MM.1S (cell line): ENCODE measurements around the gene DIS3L2.
A peak's percentile ranks its signal among the peaks of the same experiment; 100 is the strongest.

Experiments
- DNase-seq: peaks from one replicate; pipeline ENCODE4 v3.0.0-alpha.2; 2015
- H2AFZ ChIP-seq: fragments of 300-600 bp; sonication (generic); 2 replicates; pipeline ENCODE4 v1.6.0; 2016; ENCODE audit warnings: antibody characterized with exemption, low read length
- H3F3A ChIP-seq: fragments of 300-600 bp; sonication (generic); 2 replicates; pipeline ENCODE4 v1.6.1; 2016; ENCODE audit warnings: mild to moderate bottlenecking, antibody characterized with exemption, low read length, moderate library complexity, mixed read lengths; ENCODE audit not compliant: insufficient read depth
- H3K27ac ChIP-seq: fragments of 300-600 bp; sonication (generic); 2 replicates; pipeline ENCODE4 v1.5.1; 2016; ENCODE audit warnings: mild to moderate bottlenecking, low read length
- H3K27me3 ChIP-seq: fragments of 300-600 bp; sonication (generic); replicated peaks from 2 replicates; pipeline ENCODE4 v1.6.0; 2016; ENCODE audit warnings: low read length; ENCODE audit not compliant: insufficient read depth
- H3K36me3 ChIP-seq: fragments of 300-600 bp; sonication (generic); replicated peaks from 2 replicates; pipeline ENCODE4 v1.6.1; 2016; ENCODE audit warnings: mild to moderate bottlenecking, low read length, mixed read lengths; ENCODE audit not compliant: insufficient read depth
- H3K4me1 ChIP-seq: fragments of 300-600 bp; sonication (generic); 2 replicates; pipeline ENCODE4 v1.6.1; 2016; ENCODE audit warnings: low read length, mixed read lengths
- H3K4me2 ChIP-seq: fragments of 300-600 bp; sonication (generic); 2 replicates; pipeline ENCODE4 v1.6.0; 2016; ENCODE audit warnings: low read depth, low read length
- H3K4me3 ChIP-seq: fragments of 300-600 bp; sonication (generic); 2 replicates; pipeline ENCODE4 v1.5.1; 2016; ENCODE audit warnings: low read length, mixed read lengths
- H3K79me2 ChIP-seq: fragments of 300-600 bp; sonication (generic); 2 replicates; pipeline ENCODE4 v1.6.1; 2016; ENCODE audit warnings: mixed run types, low read length, mixed read lengths
- H3K9ac ChIP-seq: fragments of 300-600 bp; sonication (generic); 2 replicates; pipeline ENCODE4 v1.6.1; 2016; ENCODE audit warnings: low read length, mixed read lengths
- H3K9me2 ChIP-seq: fragments of 300-600 bp; sonication (generic); replicated peaks from 2 replicates; pipeline ENCODE4 v1.6.1; 2016; ENCODE audit warnings: mild to moderate bottlenecking, low read length, mixed read lengths; ENCODE audit not compliant: insufficient read depth
- H3K9me3 ChIP-seq: fragments of 300-600 bp; sonication (generic); replicated peaks from 2 replicates; pipeline ENCODE4 v1.6.1; 2016; ENCODE audit warnings: mild to moderate bottlenecking, low read length, mixed read lengths; ENCODE audit not compliant: insufficient read depth
- H4K20me1 ChIP-seq: fragments of 300-600 bp; sonication (generic); 2 replicates; pipeline ENCODE4 v1.6.1; 2016; ENCODE audit warnings: mild to moderate bottlenecking, low read length, moderate library complexity, mixed read lengths; ENCODE audit not compliant: insufficient read depth
- CTCF ChIP-seq: fragments of 300-600 bp; sonication (generic); IDR thresholded peaks from 2 replicates; pipeline ENCODE4 v1.5.1; 2016; ENCODE audit warnings: antibody characterized with exemption, low read length, mixed read lengths
- EZH2 ChIP-seq: fragments of 300-600 bp; sonication (generic); optimal IDR thresholded peaks from 2 replicates; pipeline ENCODE3; 2017; ENCODE audit warnings: low read depth, mild to moderate bottlenecking, antibody characterized with exemption, low read length, mixed read lengths
- EZH2phosphoT487 ChIP-seq: fragments of 300-600 bp; sonication (generic); IDR thresholded peaks from 2 replicates; pipeline ENCODE4 v1.6.1; 2018; ENCODE audit warnings: antibody characterized with exemption, low read length

The DIS3L2 gene

GRCh38 chr2:232275670-232276069, 314.2 kb downstream of the DIS3L2 start:
- Histone ChIP-seq H3K4me1 (peaks cover 44% of the 10 kb centered on the region), H3K27me3 (no peaks in the 10 kb centered on the region), H2AFZ (no peak overlapping the region), H3K9me3 (no peaks in the 10 kb centered on the region), H3K9me2 (no peaks in the 10 kb centered on the region), H3F3A (peaks cover 31% of the 10 kb centered on the region), H3K27ac (peak overlapping the region; percentile 96), H3K9ac (peak overlapping the region; percentile 61), H4K20me1 (no peaks in the 10 kb centered on the region), H3K36me3 (no peaks in the 10 kb centered on the region), H3K4me2 (peak overlapping the region; percentile 71), H3K79me2 (peaks cover 8% of the 10 kb centered on the region; the same call in 1 of the 2 replicates), H3K4me3 (no peak overlapping the region)
- TF ChIP-seq CTCF (no peak), EZH2phosphoT487 (no peak), EZH2 (no peak)
- peak; percentile 89 for DNase-seq

DNA sequence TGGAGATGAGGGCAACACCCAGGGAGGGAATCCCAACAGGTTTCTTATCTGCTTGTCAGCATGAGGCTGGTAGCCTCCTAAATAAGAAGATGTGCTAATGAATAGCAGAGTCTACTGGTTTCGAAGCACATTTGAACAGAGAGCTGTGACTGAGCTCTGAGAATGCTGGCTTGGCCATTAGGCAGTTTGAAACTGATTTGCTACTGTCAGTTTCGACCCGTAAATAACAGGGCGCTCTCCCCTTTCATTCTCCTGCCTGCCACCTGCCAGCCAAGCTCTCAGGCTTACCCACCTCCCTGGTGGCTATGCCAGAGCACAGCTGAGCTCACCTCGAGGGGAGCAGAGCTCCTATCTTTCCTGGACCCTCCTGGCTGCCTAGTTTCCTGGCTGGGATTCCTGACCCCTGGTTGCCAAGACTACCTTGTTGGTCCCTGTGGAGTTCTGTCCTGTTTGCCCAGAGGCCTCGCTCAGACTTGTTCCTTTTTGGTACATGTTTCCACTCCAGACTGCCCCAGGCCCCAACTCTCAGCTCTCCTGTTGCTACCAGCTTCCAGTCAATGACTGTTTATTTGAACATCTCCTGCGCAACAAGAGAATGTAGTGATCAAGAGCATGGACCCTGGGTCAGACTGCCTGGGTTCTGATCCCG, 314.7 kb downstream of the DIS3L2 start:
- H3K79me2 ChIP-seq: peaks cover 8% of the 10 kb centered on the region; the same call in 1 of the 2 replicates

DNA sequence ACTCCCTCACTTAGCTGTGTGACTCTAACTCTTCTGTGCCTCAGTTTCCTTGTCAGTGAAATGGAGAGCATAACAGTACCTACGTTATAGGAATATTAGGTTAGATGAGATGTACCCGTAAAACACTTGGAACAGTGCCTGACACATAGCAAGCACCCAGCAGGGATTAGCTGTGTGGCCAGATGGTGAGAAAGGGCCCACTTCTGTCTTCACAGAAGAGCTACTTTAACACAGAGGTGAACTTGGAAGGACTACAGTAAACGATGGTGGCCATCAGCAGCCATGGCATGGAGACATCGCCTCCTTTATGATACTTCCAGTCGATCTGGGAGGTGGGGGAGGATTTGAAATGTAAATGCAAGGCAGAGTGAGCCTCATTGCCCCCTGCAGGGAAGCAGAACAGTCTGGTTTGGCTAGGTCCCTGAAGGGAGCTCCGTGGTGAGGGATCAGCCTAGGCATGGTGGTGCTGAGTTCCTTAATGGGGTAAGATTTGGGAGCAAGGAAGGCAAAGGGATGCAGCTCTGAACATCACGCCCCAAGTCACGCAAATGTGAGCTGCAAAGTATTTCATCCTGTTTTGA, 315.3 kb downstream of the DIS3L2 start:
- DNase-seq: peak; percentile 18
- H3K4me2 ChIP-seq: peak overlapping the region; percentile 35

More for the DNA sequence above, 314.7 kb downstream of the DIS3L2 start:
- Histone ChIP-seq H3K27ac (peak overlapping the region; percentile 96), H3F3A (peaks cover 31% of the 10 kb centered on the region), H4K20me1 (no peaks in the 10 kb centered on the region), H3K4me3 (no peak overlapping the region), H3K9me2 (no peaks in the 10 kb centered on the region), H3K4me2 (peak overlapping the region; percentile 71), H3K36me3 (no peaks in the 10 kb centered on the region), H3K27me3 (no peaks in the 10 kb centered on the region), H3K9ac (peak overlapping the region; percentile 61), H2AFZ (peak overlapping the region; percentile 39), H3K9me3 (no peaks in the 10 kb centered on the region), H3K4me1 (peaks cover 44% of the 10 kb centered on the region)
- TF ChIP-seq EZH2 (no peak), CTCF (no peak), EZH2phosphoT487 (no peak)
- peak; percentile 93 for DNase-seq

More for the DNA sequence above, 315.3 kb downstream of the DIS3L2 start:
- Histone ChIP-seq H3K9ac (peak overlapping the region; percentile 61), H2AFZ (peak overlapping the region; percentile 39), H4K20me1 (no peaks in the 10 kb centered on the region), H3K36me3 (no peaks in the 10 kb centered on the region), H3K27ac (peak overlapping the region; percentile 96), H3K4me1 (peaks cover 44% of the 10 kb centered on the region), H3K79me2 (peaks cover 8% of the 10 kb centered on the region; the same call in 1 of the 2 replicates), H3F3A (peaks cover 31% of the 10 kb centered on the region), H3K27me3 (no peaks in the 10 kb centered on the region), H3K9me3 (no peaks in the 10 kb centered on the region), H3K9me2 (no peaks in the 10 kb centered on the region), H3K4me3 (no peak overlapping the region)
- TF ChIP-seq EZH2 (no peak), EZH2phosphoT487 (no peak), CTCF (no peak)
